Astrocyte of the cerebellum (primary cell): Measurements from ENCODE around the gene OTUD6A.

ENCODE experiments used
- DNase-seq: peaks from one replicate; pipeline ENCODE4 v3.0.0-alpha.2; 2011; ENCODE audit warnings: low read depth
- H3K4me3 ChIP-seq: 2 replicates; pipeline ENCODE4 v1.5.1; 2011; ENCODE audit warnings: mild to moderate bottlenecking, low read depth, low read length, moderate library complexity
- CTCF ChIP-seq: IDR thresholded peaks from 2 replicates; pipeline ENCODE4 v1.5.1; 2012; ENCODE audit warnings: low read length, low read depth, moderate library complexity, mild to moderate bottlenecking; ENCODE audit errors: missing control alignments
- in situ Hi-C: cut with HindIII; loops from 2 replicates; pipeline ENCODE4 v1.10.0; 2017; ENCODE audit warnings: low sequenced_read_pairs

OTUD6A gene

GRCh38 chrX:70084592-70085240 is 22.5 kb downstream of the OTUD6A start:
- in situ Hi-C loops = no loop called here
- TF ChIP-seq CTCF = no peak
- H3K4me3 ChIP-seq = no peak overlapping the region
- DNase-seq = no peak

- TF ChIP-seq CTCF = no peak
- DNase-seq = no peak
- in situ Hi-C loops = no loop called here
- H3K4me3 ChIP-seq = no peak overlapping the region
Measured at GRCh38 chrX:70087857-70088630, 25.8 kb downstream of the OTUD6A start.

- no peak overlapping the region for H3K4me3 ChIP-seq
- TF ChIP-seq CTCF = no peak
- in situ Hi-C loops = no loop called here
- no peak for DNase-seq
Measured at GRCh38 chrX:70088751-70089150, 26.5 kb downstream of the OTUD6A start.

- no peak for DNase-seq
- H3K4me3 ChIP-seq = no peak overlapping the region
- TF ChIP-seq CTCF = no peak
- in situ Hi-C loops = no loop called here
Measured at GRCh38 chrX:70089604-70090297, 27.5 kb downstream of the OTUD6A start.

GRCh38 chrX:70092247-70092646 is 30.0 kb downstream of the OTUD6A start:
- DNase-seq = no peak
- no peak overlapping the region for H3K4me3 ChIP-seq
- in situ Hi-C loops = no loop called here
- TF ChIP-seq CTCF = no peak

- no peak overlapping the region for H3K4me3 ChIP-seq
- DNase-seq = no peak
- in situ Hi-C loops = no loop called here
- TF ChIP-seq CTCF = no peak
Measured at GRCh38 chrX:70096052-70096451, 33.8 kb downstream of the OTUD6A start.
